ENCODE measurements around the gene NCKAP5. TPM values are rescaled to one million over a fixed set of nuclear protein-coding genes. Genes with fewer than 3 reads are reported as not detected.

Gene NCKAP5
- total and polyA plus RNA-seq, 2 of the 8 experiments (the other 6 are each of a cell fraction or from before 2014, with no cell fraction given): 0.27 to 0.86 TPM

DNA sequence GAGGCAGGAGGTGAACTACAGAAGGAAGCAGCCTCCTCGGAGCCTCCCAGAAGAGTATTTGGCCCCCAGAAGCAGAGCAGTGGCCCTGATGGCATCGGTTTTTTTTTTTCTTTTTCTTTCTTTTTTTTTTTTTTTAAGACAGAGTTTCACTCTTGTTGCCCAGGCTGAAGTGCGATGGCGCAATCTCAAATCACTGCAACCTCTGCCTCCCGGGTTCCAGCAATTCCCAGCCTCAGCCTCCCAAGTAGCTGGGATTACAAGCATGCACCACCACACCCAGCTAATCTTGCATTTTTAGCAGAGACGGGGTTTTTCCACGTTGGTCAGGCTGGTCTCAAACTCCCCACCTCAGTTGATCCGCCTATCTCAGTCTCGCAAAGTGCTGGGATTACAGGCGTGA, 34.8 kb upstream of the NCKAP5 start:
- H3K36me3 ChIP-seq (ENCODE audit: control insufficient read depth in 2 of 4, insufficient read depth in 4 of 4, low read length in 3 of 4): no peaks in the 10 kb centered on the region
- no peak overlapping the region for H3K18ac ChIP-seq (ENCODE audit: extremely low read depth, low read length)
- H2BK20ac ChIP-seq (ENCODE audit: low read length): no peak overlapping the region
- POLR2A ChIA-PET (ENCODE audit: partially characterized antibody): interaction anchor here (0.7 kb wide), 1 partner anchor 238 kb away, joined by 4 read pairs; no protein-coding TSS in a partner anchor
- H3K4me2 ChIP-seq (ENCODE audit: insufficient read depth in 1 of 2, low read depth in 2 of 2, low read length in 2 of 2): no peak overlapping the region
- no peaks in the 10 kb centered on the region for H3K27me3 ChIP-seq (replicated peaks in 1 of 4; ENCODE audit: control insufficient read depth in 3 of 4, extremely low read depth in 1 of 4, insufficient read depth in 3 of 4, low read length in 3 of 4)
- DNase-seq (ENCODE audit: low read depth in 1 of 2, low spot score in 2 of 2) (no peak), FAIRE-seq (no peak)
- H4K8ac ChIP-seq (ENCODE audit: extremely low read depth, insufficient read depth, low read length): no peak overlapping the region
- no peak overlapping the region for H3K4ac ChIP-seq (replicated peaks; ENCODE audit: insufficient read length, low read depth, low read length)
- WGBS, 2 experiments (ENCODE audit: extremely low coverage in 1 of 2, insufficient coverage in 1 of 2, insufficient read length in 1 of 2, insufficient replicate concordance in 2 of 2, low coverage in 1 of 2, low lambda C conversion rate in 2 of 2, missing lambda C conversion rate in 1 of 2): 88% methylated on average over 9 of the region's 10 CpGs; no CpG with 5 or more reads in 1 of the 2 experiments
- H2BK120ac ChIP-seq (replicated peaks; ENCODE audit: low read depth, low read length): no peak overlapping the region
- no peak overlapping the region for H3K56ac ChIP-seq (replicated peaks; ENCODE audit: insufficient read length, low read depth, low read length)
- H3K9ac ChIP-seq (replicated peaks in 1 of 4; ENCODE audit: extremely low read depth in 1 of 4, low read depth in 3 of 4, low read length in 3 of 4): no peak overlapping the region
- H2BK12ac ChIP-seq (ENCODE audit: low read depth, low read length): no peak overlapping the region
- no peaks in the 10 kb centered on the region for H4K20me1 ChIP-seq (replicated peaks in 1 of 2; ENCODE audit: control insufficient read depth in 1 of 2, insufficient read depth in 2 of 2, low read length in 2 of 2)
- H2BK15ac ChIP-seq (ENCODE audit: low read length): no peak overlapping the region
- H3K9me3 ChIP-seq (ENCODE audit: insufficient read depth in 2 of 2, low read depth in 1 of 2, low read length in 1 of 2): no peaks in the 10 kb centered on the region
- H3K4me1 ChIP-seq (replicated peaks in 1 of 4; ENCODE audit: control insufficient read depth in 3 of 4, insufficient read depth in 4 of 4, low read length in 3 of 4): peaks cover 0 to 7% (median 2%) of the 10 kb centered on the region in 4 experiments; a peak in 2 of 7 replicates
- H2AFZ ChIP-seq (ENCODE audit: low read length): no peak overlapping the region
- H3K14ac ChIP-seq (ENCODE audit: insufficient read length): no peak overlapping the region
- no peak overlapping the region for H3K23ac ChIP-seq (ENCODE audit: insufficient read length)
- H3K4me3 ChIP-seq (ENCODE audit: extremely low read depth in 1 of 4, insufficient read depth in 2 of 4, low read depth in 3 of 4, low read length in 4 of 4): no peak overlapping the region
- no peak overlapping the region for H2AK5ac ChIP-seq (ENCODE audit: low read depth, low read length)
- no peaks in the 10 kb centered on the region for H3K23me2 ChIP-seq (ENCODE audit: low read depth, low read length)
- no peak overlapping the region for H4K5ac ChIP-seq (ENCODE audit: insufficient read length, low read depth, low read length)
- CTCF ChIA-PET (ENCODE audit: partially characterized antibody): interaction anchor here (1.2 kb wide), 1 partner anchor 42 kb away, joined by 3 read pairs; no protein-coding TSS in a partner anchor
- H3K79me1 ChIP-seq (ENCODE audit: low read depth, low read length): no peaks in the 10 kb centered on the region
- H3K79me2 ChIP-seq (ENCODE audit: control insufficient read depth in 1 of 2, insufficient read depth in 2 of 2, low read length in 2 of 2): no peaks in the 10 kb centered on the region
- no peak overlapping the region for H3K27ac ChIP-seq (ENCODE audit: low read depth, low read length)
- no peak overlapping the region for H2BK5ac ChIP-seq (ENCODE audit: low read depth, low read length)
- H4K91ac ChIP-seq (replicated peaks; ENCODE audit: insufficient read length, low read length): no peak overlapping the region
- TF ChIP-seq JUN (IDR thresholded peaks at IDR 0.05; ENCODE audit: low read depth, low read length): no peak
- no peak for TF ChIP-seq SAP30 (IDR thresholded peaks at IDR 0.05; ENCODE audit: insufficient read depth, insufficient replicate concordance, low read length)
- TF ChIP-seq SIX5 (IDR thresholded peaks at IDR 0.05; ENCODE audit: low read depth, low read length): no peak
- no peak for TF ChIP-seq RXRA (IDR thresholded peaks at IDR 0.05; ENCODE audit: insufficient read depth, low read depth, low read length)
- TF ChIP-seq PHF8 (conservative IDR thresholded peaks at IDR 0.05; ENCODE audit: low read depth, low read length): no peak
- no peak for TF ChIP-seq CREB1 (IDR thresholded peaks at IDR 0.05)
- no peak for TF ChIP-seq ASH2L (IDR thresholded peaks at IDR 0.05; ENCODE audit: low read length)
- no peak for TF ChIP-seq TEAD4 (IDR thresholded peaks at IDR 0.05; ENCODE audit: low read depth, low read length)
- no peak for TF ChIP-seq SP4 (IDR thresholded peaks at IDR 0.05; ENCODE audit: low read length)
- TF ChIP-seq, protein P1, sequence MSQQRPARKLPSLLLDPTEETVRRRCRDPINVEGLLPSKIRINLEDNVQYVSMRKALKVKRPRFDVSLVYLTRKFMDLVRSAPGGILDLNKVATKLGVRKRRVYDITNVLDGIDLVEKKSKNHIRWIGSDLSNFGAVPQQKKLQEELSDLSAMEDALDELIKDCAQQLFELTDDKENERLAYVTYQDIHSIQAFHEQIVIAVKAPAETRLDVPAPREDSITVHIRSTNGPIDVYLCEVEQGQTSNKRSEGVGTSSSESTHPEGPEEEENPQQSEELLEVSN (IDR thresholded peaks at IDR 0.05): no peak
- TF ChIP-seq, protein P2, sequence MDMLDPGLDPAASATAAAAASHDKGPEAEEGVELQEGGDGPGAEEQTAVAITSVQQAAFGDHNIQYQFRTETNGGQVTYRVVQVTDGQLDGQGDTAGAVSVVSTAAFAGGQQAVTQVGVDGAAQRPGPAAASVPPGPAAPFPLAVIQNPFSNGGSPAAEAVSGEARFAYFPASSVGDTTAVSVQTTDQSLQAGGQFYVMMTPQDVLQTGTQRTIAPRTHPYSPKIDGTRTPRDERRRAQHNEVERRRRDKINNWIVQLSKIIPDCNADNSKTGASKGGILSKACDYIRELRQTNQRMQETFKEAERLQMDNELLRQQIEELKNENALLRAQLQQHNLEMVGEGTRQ (IDR thresholded peaks at IDR 0.05; ENCODE audit: low read length): no peak
- no peak for TF ChIP-seq CTBP2 (IDR thresholded peaks at IDR 0.05; ENCODE audit: borderline replicate concordance, insufficient read depth, insufficient read length, low read length)
- TF ChIP-seq BRCA1 (IDR thresholded peaks at IDR 0.05; ENCODE audit: low read depth, low read length): no peak
